Measurements from ENCODE around the gene LPXN. TPM values are rescaled to one million over a fixed set of nuclear protein-coding genes. Genes with fewer than 3 reads are reported as not detected.
"Not testable (repeated sequence)": the region's sequence is repeated elsewhere in the genome, so short reads cannot be mapped to it uniquely, and the experiment has no call there.

Gene LPXN
- total RNA-seq, 1 experiment from 2014 or later = 179 TPM

DNA sequence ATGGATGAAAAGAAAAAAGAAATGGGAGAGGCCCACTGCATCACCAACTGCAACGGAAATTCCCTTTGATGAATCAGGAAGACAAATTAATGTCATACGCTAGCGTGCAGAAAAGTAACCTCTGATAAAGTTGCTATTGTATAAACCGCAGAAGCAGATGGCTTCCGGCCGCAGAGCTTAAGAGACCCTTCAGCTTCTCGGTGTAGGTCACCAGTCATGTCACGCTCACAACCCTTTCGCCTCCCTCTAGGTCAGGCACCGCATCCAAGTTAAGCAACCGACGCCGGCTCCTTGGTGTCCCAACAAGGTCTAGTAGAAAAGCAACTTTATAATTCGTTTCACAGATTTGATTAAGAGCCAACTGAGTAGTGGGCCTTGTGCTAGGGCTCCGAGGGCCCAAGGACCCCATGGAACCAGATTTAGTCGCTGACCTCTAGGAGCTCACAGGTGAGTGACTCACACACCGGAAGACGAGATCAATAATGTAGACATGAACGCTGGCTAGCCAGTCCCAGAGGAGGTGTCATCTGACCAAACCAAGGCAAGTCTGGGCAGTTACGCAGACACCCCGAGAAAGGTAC lies 2.0 kb upstream of the LPXN start:
- Histone ChIP-seq H3K79me2 (ENCODE audit: low read length) (peaks cover 82% of the 10 kb centered on the region), H3K27ac (ENCODE audit: low read length) (peak overlapping the region; percentile 97), H3K27me3 (ENCODE audit: low read length) (no peaks in the 10 kb centered on the region), H3K4me3 (ENCODE audit: low read length) (peak overlapping the region; percentile 85), H2AFZ (ENCODE audit: low read length) (peak overlapping the region; percentile 80; the same call in 1 of the 2 replicates), H3K4me1 (ENCODE audit: low read length) (peaks cover 61% of the 10 kb centered on the region), H3K4me2 (ENCODE audit: low read depth, low read length, poor library complexity, severe bottlenecking) (peak overlapping the region; percentile 89), H4K20me1 (ENCODE audit: insufficient read depth, low read depth, low read length) (no peaks in the 10 kb centered on the region), H3K9me3 (ENCODE audit: low read length) (no peaks in the 10 kb centered on the region), H3K9ac (ENCODE audit: low read length) (peak overlapping the region; percentile 98), H3K9me2 (replicated peaks; ENCODE audit: insufficient read depth, low read length) (no peaks in the 10 kb centered on the region), H3K36me3 (ENCODE audit: insufficient read depth, low read length) (peaks cover 9% of the 10 kb centered on the region; the same call in 1 of the 2 replicates)
- DNase-seq = peak; percentile 76

DNA sequence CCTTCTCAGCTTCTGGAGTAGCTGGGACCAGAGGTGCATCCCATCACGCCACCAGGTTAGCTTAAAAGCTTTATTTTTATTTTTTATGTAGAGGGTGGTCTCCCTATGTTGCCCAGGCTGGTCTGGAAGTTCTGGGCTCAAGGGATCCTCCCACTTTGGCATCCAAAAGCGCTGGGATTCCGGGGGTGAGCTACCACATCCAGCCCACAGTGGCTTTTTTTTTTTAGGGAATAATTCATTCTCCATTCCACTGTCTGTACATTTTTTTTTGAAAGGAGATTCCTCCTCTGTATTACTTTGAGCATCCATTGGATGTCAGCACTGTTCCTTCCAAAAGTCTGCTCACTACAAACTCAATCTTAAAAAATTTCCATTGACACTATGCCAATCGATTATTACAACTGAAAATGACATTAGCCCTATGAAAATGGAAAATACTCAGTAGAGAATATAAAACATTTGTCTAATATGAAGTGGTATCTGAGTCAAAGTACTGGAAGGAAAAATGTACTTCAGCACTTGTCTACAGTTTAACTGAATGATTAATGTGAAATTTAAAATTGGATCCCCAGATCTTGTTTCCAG lies 1.3 kb upstream of the LPXN start:
- Histone ChIP-seq H2AFZ (ENCODE audit: low read length) (peak overlapping the region; percentile 80; the same call in 1 of the 2 replicates), H3K4me1 (ENCODE audit: low read length) (peaks cover 59% of the 10 kb centered on the region)

GRCh38 chr11:58574881-58575280 lies 775 bp downstream of the LPXN start:
- peaks cover 78% of the 10 kb centered on the region for H3K79me2 ChIP-seq (ENCODE audit: low read length)
- DNase-seq = no peak
- H3K27me3 ChIP-seq (ENCODE audit: low read length) = no peaks in the 10 kb centered on the region
- H3K27ac ChIP-seq (ENCODE audit: low read length) = peak overlapping the region; percentile 97
- peaks cover 44% of the 10 kb centered on the region for H3K4me1 ChIP-seq (ENCODE audit: low read length)
- no peaks in the 10 kb centered on the region for H4K20me1 ChIP-seq (ENCODE audit: insufficient read depth, low read depth, low read length)
- no peaks in the 10 kb centered on the region for H3K9me2 ChIP-seq (replicated peaks; ENCODE audit: insufficient read depth, low read length)
- H3K4me2 ChIP-seq (ENCODE audit: low read depth, low read length, poor library complexity, severe bottlenecking) = peak overlapping the region; percentile 89
- H3K4me3 ChIP-seq (ENCODE audit: low read length) = peak overlapping the region; percentile 85
- no peak overlapping the region for H2AFZ ChIP-seq (ENCODE audit: low read length)
- H3K36me3 ChIP-seq (ENCODE audit: insufficient read depth, low read length) = peaks cover 16% of the 10 kb centered on the region; the same call in 1 of the 2 replicates
- H3K9me3 ChIP-seq (ENCODE audit: low read length) = no peaks in the 10 kb centered on the region
- peak overlapping the region; percentile 98 for H3K9ac ChIP-seq (ENCODE audit: low read length)

More for the DNA sequence above, 1.3 kb upstream of the LPXN start:
- peak overlapping the region; percentile 85 for H3K4me3 ChIP-seq (ENCODE audit: low read length)
- peak overlapping the region; percentile 98 for H3K9ac ChIP-seq (ENCODE audit: low read length)
- peak; percentile 54 for DNase-seq
- peak overlapping the region; percentile 97 for H3K27ac ChIP-seq (ENCODE audit: low read length)
- H3K79me2 ChIP-seq (ENCODE audit: low read length) = peaks cover 82% of the 10 kb centered on the region
- H3K4me2 ChIP-seq (ENCODE audit: low read depth, low read length, poor library complexity, severe bottlenecking) = peak overlapping the region; percentile 89
- no peaks in the 10 kb centered on the region for H3K27me3 ChIP-seq (ENCODE audit: low read length)
- H3K9me2 ChIP-seq (replicated peaks; ENCODE audit: insufficient read depth, low read length) = no peaks in the 10 kb centered on the region
- peaks cover 12% of the 10 kb centered on the region; the same call in 1 of the 2 replicates for H3K36me3 ChIP-seq (ENCODE audit: insufficient read depth, low read length)
- no peaks in the 10 kb centered on the region for H4K20me1 ChIP-seq (ENCODE audit: insufficient read depth, low read depth, low read length)
- no peaks in the 10 kb centered on the region for H3K9me3 ChIP-seq (ENCODE audit: low read length)

DNA sequence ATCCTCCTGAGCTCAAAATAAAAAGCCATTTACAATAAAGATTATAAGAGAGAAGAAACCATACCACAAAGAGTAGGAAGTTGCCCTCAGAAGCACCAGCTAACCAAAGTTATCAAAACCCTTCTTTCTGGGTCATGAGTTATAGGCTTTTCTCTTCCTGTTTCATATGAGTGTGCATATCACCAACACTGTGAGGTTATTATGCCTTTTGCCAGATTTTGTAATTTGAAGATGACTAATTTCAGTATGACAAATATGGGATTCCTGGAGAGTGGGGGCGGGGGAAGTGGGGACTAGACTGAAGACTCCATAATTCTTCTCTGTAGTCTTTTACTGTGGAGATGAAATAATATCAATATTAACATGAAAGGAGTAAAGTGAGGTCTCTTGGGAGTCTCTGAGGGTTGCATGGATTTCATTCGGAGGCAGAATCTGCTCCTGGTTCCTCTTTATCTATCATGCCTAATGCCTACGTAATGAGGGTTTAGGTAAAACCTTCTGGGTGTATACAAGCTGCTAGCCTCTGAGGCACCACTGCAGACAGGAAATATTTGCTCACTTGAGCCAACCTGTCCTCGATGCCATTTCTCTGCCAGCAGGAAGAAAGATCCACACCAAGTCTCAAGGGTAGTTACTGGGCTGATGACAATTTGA lies 2.1 kb downstream of the LPXN start:
- Histone ChIP-seq H3K4me3 (ENCODE audit: low read length) (peak overlapping the region; percentile 85), H3K27ac (ENCODE audit: low read length) (peak overlapping the region; percentile 97), H3K9me3 (ENCODE audit: low read length) (no peaks in the 10 kb centered on the region), H3K9ac (ENCODE audit: low read length) (peak overlapping the region; percentile 98), H3K9me2 (replicated peaks; ENCODE audit: insufficient read depth, low read length) (no peaks in the 10 kb centered on the region), H3K4me2 (ENCODE audit: low read depth, low read length, poor library complexity, severe bottlenecking) (peak overlapping the region; percentile 89), H3K79me2 (ENCODE audit: low read length) (peaks cover 83% of the 10 kb centered on the region), H3K36me3 (ENCODE audit: insufficient read depth, low read length) (peaks cover 24% of the 10 kb centered on the region; the same call in 1 of the 2 replicates), H3K4me1 (ENCODE audit: low read length) (peaks cover 57% of the 10 kb centered on the region), H2AFZ (ENCODE audit: low read length) (no peak overlapping the region), H4K20me1 (ENCODE audit: insufficient read depth, low read depth, low read length) (no peaks in the 10 kb centered on the region), H3K27me3 (ENCODE audit: low read length) (no peaks in the 10 kb centered on the region)
- DNase-seq = peak; percentile 78

DNA sequence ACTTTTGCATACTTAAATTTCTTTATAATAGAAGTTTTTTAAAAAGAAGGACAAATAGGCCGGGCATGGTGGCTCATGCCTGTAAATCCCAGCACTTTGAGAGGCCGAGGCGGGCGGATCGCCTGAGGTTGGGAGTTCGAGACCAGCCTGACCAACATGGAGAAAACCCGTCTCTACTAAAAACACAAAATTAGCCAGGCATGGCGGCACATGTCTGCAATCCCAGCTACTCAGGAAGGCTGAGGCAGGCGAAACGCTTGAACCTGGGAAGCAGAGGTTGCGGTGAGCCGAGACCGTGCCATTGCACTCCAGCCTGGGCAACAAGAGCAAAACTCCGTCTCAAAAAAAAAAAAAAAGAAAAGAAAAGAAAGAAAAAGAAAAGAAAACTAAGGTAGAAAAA lies 2.8 kb downstream of the LPXN start:
- Histone ChIP-seq H3K79me2 (ENCODE audit: low read length) (peaks cover 90% of the 10 kb centered on the region), H3K4me1 (ENCODE audit: low read length) (peaks cover 63% of the 10 kb centered on the region), H3K36me3 (ENCODE audit: insufficient read depth, low read length) (peaks cover 25% of the 10 kb centered on the region; the same call in 1 of the 2 replicates), H3K4me2 (ENCODE audit: low read depth, low read length, poor library complexity, severe bottlenecking) (peak overlapping the region; percentile 89), H3K9ac (ENCODE audit: low read length) (peak overlapping the region; percentile 98; the same call in 1 of the 2 replicates), H3K4me3 (ENCODE audit: low read length) (peak overlapping the region; percentile 85; the same call in 1 of the 2 replicates), H3K27ac (ENCODE audit: low read length) (peak overlapping the region; percentile 97)
- not testable (repeated sequence) for H3K9me2 ChIP-seq (replicated peaks; ENCODE audit: insufficient read depth, low read length); H4K20me1 ChIP-seq (ENCODE audit: insufficient read depth, low read depth, low read length); H3K9me3 ChIP-seq (ENCODE audit: low read length); H2AFZ ChIP-seq (ENCODE audit: low read length); H3K27me3 ChIP-seq (ENCODE audit: low read length); DNase-seq

DNA sequence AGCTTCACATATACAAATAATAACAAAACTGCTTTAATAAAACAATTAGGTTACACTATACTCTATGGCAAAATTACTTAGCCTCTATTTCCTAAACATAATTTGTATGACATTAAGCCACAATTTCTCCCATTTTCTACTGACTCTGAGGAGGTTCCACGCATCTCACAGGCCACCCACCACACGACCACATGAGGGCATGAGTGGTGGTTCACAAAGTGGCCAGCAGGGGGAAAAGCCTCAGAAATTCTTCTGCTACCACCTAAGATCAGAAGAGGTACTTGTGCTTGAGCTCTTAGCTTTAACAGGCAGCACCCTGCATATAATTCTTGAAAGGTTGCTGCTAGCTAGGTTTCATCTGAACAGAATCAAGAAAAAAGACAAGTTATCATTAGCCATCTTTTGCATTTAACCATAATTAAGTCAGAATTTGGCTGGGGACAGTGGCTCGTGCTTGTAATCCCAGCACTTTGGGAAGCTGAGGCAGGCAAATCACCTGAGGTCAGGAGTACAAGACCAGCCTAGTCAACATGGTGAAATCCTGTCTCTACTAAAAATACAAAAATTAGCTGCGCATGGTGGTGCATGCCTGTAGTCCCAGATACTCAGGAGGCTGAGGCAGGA lies 7.7 kb downstream of the LPXN start:
- Histone ChIP-seq H3K9ac (ENCODE audit: low read length) (no peak overlapping the region), H3K9me3 (ENCODE audit: low read length) (no peaks in the 10 kb centered on the region), H3K79me2 (ENCODE audit: low read length) (peaks cover 95% of the 10 kb centered on the region), H3K27ac (ENCODE audit: low read length) (no peak overlapping the region), H3K4me2 (ENCODE audit: low read depth, low read length, poor library complexity, severe bottlenecking) (peak overlapping the region; percentile 4), H2AFZ (ENCODE audit: low read length) (no peak overlapping the region), H3K9me2 (replicated peaks; ENCODE audit: insufficient read depth, low read length) (no peaks in the 10 kb centered on the region), H3K4me1 (ENCODE audit: low read length) (peaks cover 53% of the 10 kb centered on the region), H3K27me3 (ENCODE audit: low read length) (no peaks in the 10 kb centered on the region), H3K4me3 (ENCODE audit: low read length) (no peak overlapping the region), H3K36me3 (ENCODE audit: insufficient read depth, low read length) (peaks cover 64% of the 10 kb centered on the region), H4K20me1 (ENCODE audit: insufficient read depth, low read depth, low read length) (no peaks in the 10 kb centered on the region)
- peak; percentile 90 for DNase-seq

- H3K4me1 ChIP-seq (ENCODE audit: low read length) = peaks cover 48% of the 10 kb centered on the region
- H3K27ac ChIP-seq (ENCODE audit: low read length) = no peak overlapping the region
- H2AFZ ChIP-seq (ENCODE audit: low read length) = no peak overlapping the region
- H3K27me3 ChIP-seq (ENCODE audit: low read length) = no peaks in the 10 kb centered on the region
- peaks cover 100% of the 10 kb centered on the region for H3K79me2 ChIP-seq (ENCODE audit: low read length)
- H4K20me1 ChIP-seq (ENCODE audit: insufficient read depth, low read depth, low read length) = no peaks in the 10 kb centered on the region
- no peak for DNase-seq
- H3K9me2 ChIP-seq (replicated peaks; ENCODE audit: insufficient read depth, low read length) = no peaks in the 10 kb centered on the region
- H3K36me3 ChIP-seq (ENCODE audit: insufficient read depth, low read length) = peaks cover 74% of the 10 kb centered on the region
- H3K4me3 ChIP-seq (ENCODE audit: low read length) = no peak overlapping the region
- no peaks in the 10 kb centered on the region for H3K9me3 ChIP-seq (ENCODE audit: low read length)
- no peak overlapping the region for H3K4me2 ChIP-seq (ENCODE audit: low read depth, low read length, poor library complexity, severe bottlenecking)
- no peak overlapping the region for H3K9ac ChIP-seq (ENCODE audit: low read length)
Observed at GRCh38 chr11:58564231-58564630, 11.4 kb downstream of the LPXN start.

GRCh38 chr11:58562375-58562800 lies 13.3 kb downstream of the LPXN start:
- Histone ChIP-seq H3K79me2 (ENCODE audit: low read length) (peaks cover 97% of the 10 kb centered on the region), H3K4me3 (ENCODE audit: low read length) (no peak overlapping the region), H3K9ac (ENCODE audit: low read length) (no peak overlapping the region), H3K27ac (ENCODE audit: low read length) (no peak overlapping the region), H3K9me2 (replicated peaks; ENCODE audit: insufficient read depth, low read length) (no peaks in the 10 kb centered on the region), H3K36me3 (ENCODE audit: insufficient read depth, low read length) (peaks cover 66% of the 10 kb centered on the region), H3K4me2 (ENCODE audit: low read depth, low read length, poor library complexity, severe bottlenecking) (no peak overlapping the region), H3K27me3 (ENCODE audit: low read length) (no peaks in the 10 kb centered on the region), H2AFZ (ENCODE audit: low read length) (no peak overlapping the region), H3K4me1 (ENCODE audit: low read length) (peaks cover 31% of the 10 kb centered on the region), H4K20me1 (ENCODE audit: insufficient read depth, low read depth, low read length) (no peaks in the 10 kb centered on the region), H3K9me3 (ENCODE audit: low read length) (no peaks in the 10 kb centered on the region)
- DNase-seq = no peak

Data from Karpas-422 (cell line).